GM12878 (cell line): ENCODE data around the gene RBBP8NL. TPM values are rescaled to one million over a fixed set of nuclear protein-coding genes. Genes with fewer than 3 reads are reported as not detected.

ENCODE experiments used
- ATAC-seq: fragments of 200-7000 bp; cut with Tn5 transposase; 3 replicates; pipeline ENCODE4 v1.9.1; 2020; ENCODE audit warnings: mild to moderate bottlenecking, moderate library complexity
- BruUV-seq: library from RNA; stranded (reverse); fragments of 400-500 nt; replicated peaks from 2 replicates; lab custom pipeline; 2021; lab: Mats Ljungman, UMichigan
- CTCF ChIA-PET: fragments of 300-600 bp; sonication (Branson Sonifier 250); formaldehyde crosslinking; extraction: SDS; loops from one replicate; lab custom pipeline; 2021; ENCODE audit warnings: inconsistent platforms; lab: Yijun Ruan, JAX
- POLR2A ChIA-PET: fragments of 350-600 bp; formaldehyde crosslinking; extraction: SDS; loops from one replicate; lab custom pipeline; 2021; ENCODE audit warnings: inconsistent platforms; lab: Charles Lee
- RAD21 ChIA-PET: fragments of 300-600 bp; sonication (Branson Sonifier 250); formaldehyde crosslinking; loops from one replicate; lab custom pipeline; 2023; ENCODE audit warnings: antibody characterized with exemption; ENCODE audit not compliant: unreplicated experiment; lab: Charles Lee
- SMC1A ChIA-PET: fragments of 300-600 bp; sonication (Branson Sonifier 250); formaldehyde crosslinking; loops from one replicate; lab custom pipeline; 2023; ENCODE audit not compliant: unreplicated experiment, uncharacterized antibody; lab: Charles Lee
- DNase-seq: peaks from one replicate; pipeline ENCODE4 v3.0.0-alpha.2; 2011; ENCODE audit warnings: low read depth, low spot score
- FAIRE-seq: peaks from 3 replicates; lab custom pipeline; 2011; peaks lifted over from hg19 to GRCh38; lab: Jason Lieb, UNC
- H2AFZ ChIP-seq: 2 replicates; pipeline ENCODE4 v1.6.0; 2011; ENCODE audit warnings: low read depth, low read length, control low read depth; ENCODE audit not compliant: control insufficient read depth
- H3K27ac ChIP-seq: 2 replicates; pipeline ENCODE4 v1.5.1; 2011; ENCODE audit warnings: control low read depth; ENCODE audit not compliant: control insufficient read depth, insufficient read depth
- H3K27me3 ChIP-seq, 2 experiments: replicated peaks in 1 of 2; 2 replicates each; pipeline versions ENCODE4 v1.6.0 to v1.6.1; 2011; ENCODE audit warnings: low read length in 1 of 2; ENCODE audit not compliant: control insufficient read depth in 2 of 2, insufficient read depth in 2 of 2
- H3K36me3 ChIP-seq, 2 experiments: 2 replicates each; pipeline ENCODE4 v1.5.1; 2011; ENCODE audit warnings: low read length in 1 of 2; ENCODE audit not compliant: control insufficient read depth in 2 of 2, insufficient read depth in 2 of 2
- H3K4me1 ChIP-seq: 2 replicates; pipeline ENCODE4 v1.6.1; 2011; ENCODE audit warnings: mild to moderate bottlenecking, low read length, moderate library complexity, mixed read lengths; ENCODE audit not compliant: control insufficient read depth, insufficient read depth
- H3K4me2 ChIP-seq: 2 replicates; pipeline ENCODE4 v1.6.0; 2011; ENCODE audit warnings: control low read depth; ENCODE audit not compliant: control insufficient read depth, insufficient read depth
- H3K4me3 ChIP-seq: fragments of 200-600 bp; sonication (generic); 2 replicates; pipeline ENCODE4 v1.5.1; 2016
- H3K79me2 ChIP-seq: 2 replicates; pipeline ENCODE4 v1.6.0; 2011; ENCODE audit warnings: low read length; ENCODE audit not compliant: control insufficient read depth, insufficient read depth
- H3K9ac ChIP-seq: 2 replicates; pipeline ENCODE4 v1.8.0; 2011; ENCODE audit warnings: low read length, control low read depth, mixed read lengths; ENCODE audit not compliant: control insufficient read depth, insufficient read depth
- H3K9me3 ChIP-seq: replicated peaks from 3 replicates; pipeline ENCODE4 v1.5.1; 2011; ENCODE audit warnings: mild to moderate bottlenecking, low read length; ENCODE audit not compliant: control insufficient read depth, insufficient read depth
- H4K20me1 ChIP-seq: 2 replicates; pipeline ENCODE4 v1.6.0; 2011; ENCODE audit not compliant: control insufficient read depth, insufficient read depth
- ATF3 ChIP-seq: IDR thresholded peaks from 2 replicates; pipeline ENCODE4 v1.6.1; 2011; ENCODE audit warnings: low read depth, mild to moderate bottlenecking, low read length, moderate library complexity, borderline replicate concordance; ENCODE audit errors: extremely low read depth
- BACH1 ChIP-seq: fragments of 450-650 bp; IDR thresholded peaks from 2 replicates; pipeline ENCODE4 v1.6.1; 2017; ENCODE audit warnings: mild to moderate bottlenecking, borderline replicate concordance
- MLLT1 ChIP-seq: fragments of 450-650 bp; IDR thresholded peaks from 2 replicates; pipeline ENCODE4 v1.6.1; 2016; ENCODE audit warnings: mild to moderate bottlenecking
- NR2C2 ChIP-seq: IDR thresholded peaks from 2 replicates; pipeline ENCODE4 v1.6.1; 2011; ENCODE audit warnings: borderline replicate concordance, low read depth; ENCODE audit not compliant: control insufficient read depth, insufficient read length
- RB1 ChIP-seq: fragments of 450-650 bp; formaldehyde crosslinking; IDR thresholded peaks from 2 replicates; pipeline ENCODE4 v1.6.1; 2017; ENCODE audit warnings: mild to moderate bottlenecking, borderline replicate concordance
- SIN3A ChIP-seq: IDR thresholded peaks from 2 replicates; pipeline ENCODE4 v1.6.1; 2012; ENCODE audit warnings: low read depth, low read length, improper control_type of control experiment
- ZNF207 ChIP-seq: fragments of 450-650 bp; IDR thresholded peaks from 2 replicates; pipeline ENCODE4 v1.6.1; 2014; ENCODE audit warnings: antibody characterized with exemption, mild to moderate bottlenecking, borderline replicate concordance
- WGBS: methylation state at CpG from one replicate; pipeline ENCODE4 v1.1.6; 2016; ENCODE audit warnings: low lambda C conversion rate; ENCODE audit not compliant: insufficient replicate concordance, insufficient coverage; ENCODE audit errors: missing lambda C conversion rate; 5-methylcytosine and 5-hydroxymethylcytosine counted together
- in situ Hi-C: fragments of 300-500 bp; cut with MboI; formaldehyde crosslinking; loops from 9 replicates; pipeline ENCODE4 v1.14.3; 2018; ENCODE audit warnings: mixed read lengths
- intact Hi-C: fragments of 100-400 bp; cut with micrococcal nuclease; formaldehyde crosslinking; loops from one replicate; pipeline ENCODE4 v1.14.2; 2022; ENCODE audit not compliant: unreplicated experiment
- polyA plus RNA-seq, 11 experiments: library from polyadenylated mRNA; depleted of rRNA in 4 of 11; unstranded in 6 of 11; stranded (reverse) in 5 of 11; fragments of >200 nt; fragmentation: Nextera tagmentation in 4 of 11; fragmentation: Illumina TruSeq in 1 of 11; extraction: Ambion mirVana in 4 of 11; extraction: Trizol in 1 of 11; gene quantifications; 1 replicate in 1 of 11; 2 replicates in 10 of 11; pipeline versions ENCODE4 v1.2.1 to v1.2.3, GENCODE V29; 2011 to 2016; ENCODE audit warnings: inconsistent platforms in 2 of 11, missing spikeins in 2 of 11, low read depth in 1 of 11
- total RNA-seq, 4 experiments: library from RNA; depleted of rRNA in 3 of 4; stranded (reverse); fragments of >200 nt in 3 of 4; fragmentation: Illumina TruSeq in 1 of 4; extraction: Trizol in 1 of 4; gene quantifications; 2 replicates each; pipeline versions ENCODE4 v1.2.1 to v1.2.3, GENCODE V29; 2013 to 2021

RBBP8NL gene
- total and polyA plus RNA-seq, 10 of the 15 experiments (the other 5 are each of a cell fraction or from before 2014, with no cell fraction given), result not detected

DNA sequence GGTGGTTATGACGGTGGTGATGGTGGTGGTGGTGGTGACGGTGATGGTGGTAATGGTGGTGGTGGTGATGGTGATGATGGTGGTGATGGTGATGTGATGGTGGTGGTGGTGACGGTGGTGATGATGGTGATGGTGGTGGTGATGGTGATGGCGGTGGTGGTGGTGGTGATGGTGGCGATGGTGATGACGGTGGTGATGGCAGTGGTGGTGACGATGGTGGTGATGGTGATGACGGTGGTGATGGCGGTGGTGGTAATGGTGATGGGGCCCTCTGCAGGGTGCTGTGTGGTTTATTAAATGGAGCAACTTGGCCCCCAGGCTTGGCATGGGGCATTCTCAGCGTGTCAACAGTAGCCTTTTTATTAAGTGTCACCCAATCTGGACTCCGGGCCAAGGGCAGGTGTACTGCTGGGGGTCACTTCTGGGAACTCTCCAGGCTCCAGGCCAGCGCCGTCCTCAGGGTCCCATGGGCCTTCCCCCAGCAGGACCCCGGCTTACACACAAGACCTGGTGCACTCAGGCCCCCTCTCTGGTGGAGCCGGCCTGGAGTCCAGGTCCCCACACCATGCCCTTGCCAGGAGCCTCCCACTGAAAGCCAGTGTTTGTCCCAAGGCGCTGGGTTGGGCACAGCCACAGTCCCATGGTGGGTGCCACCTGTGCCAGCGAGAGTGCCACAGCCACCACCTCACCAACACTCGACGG lies 29.1 kb downstream of the RBBP8NL start:
- Histone ChIP-seq H3K4me3 (no peak overlapping the region), H3K27ac (no peak overlapping the region), H4K20me1 (no peaks in the 10 kb centered on the region; the same call in 1 of the 2 replicates), H3K27me3 (no peaks in the 10 kb centered on the region), H3K36me3 (peaks cover 0 to 5% of the 10 kb centered on the region in 2 experiments; a peak in 2 of 4 replicates), H3K9me3 (no peaks in the 10 kb centered on the region; the same call in 2 of the 3 replicates), H2AFZ (no peak overlapping the region), H3K79me2 (no peaks in the 10 kb centered on the region), H3K4me2 (no peak overlapping the region), H3K4me1 (no peaks in the 10 kb centered on the region), H3K9ac (no peak overlapping the region)
- TF ChIP-seq ZNF207 (no peak), SIN3A (no peak), NR2C2 (no peak), RB1 (no peak), MLLT1 (no peak), ATF3 (no peak), BACH1 (no peak)
- in situ Hi-C loops, result loop anchor here (25.0 kb wide), 1 partner anchor 386 kb away; no protein-coding TSS in a partner anchor
- ATAC-seq (no peak), FAIRE-seq (no peak), DNase-seq (no peak)
- ChIA-PET CTCF (no interaction called here), POLR2A (no interaction called here), SMC1A (no interaction called here), RAD21 (no interaction called here)
- intact Hi-C loops, result no loop called here
- WGBS, result 92% methylated on average over 17 of the region's 19 CpGs
- BruUV-seq, result no TSS peak
